H1 (cell line): ENCODE data around the gene IVL. TPM values are rescaled to one million over a fixed set of nuclear protein-coding genes. Genes with fewer than 3 reads are reported as not detected.

Experiments used
- CTCF ChIA-PET: fragments of 300-600 bp; sonication (Branson Sonifier 250); formaldehyde crosslinking; loops from one replicate; lab custom pipeline; 2021; ENCODE audit not compliant: partially characterized antibody; lab: Charles Lee
- POLR2A ChIA-PET: fragments of 300-600 bp; sonication (Branson Sonifier 250); formaldehyde crosslinking; loops from one replicate; lab custom pipeline; 2021; ENCODE audit warnings: inconsistent platforms; ENCODE audit not compliant: partially characterized antibody; lab: Charles Lee
- DNase-seq, 2 experiments: peaks; one replicate each; pipeline versions ENCODE4 v3.0.0 to v3.0.0-alpha.2; 2010 to 2022; ENCODE audit warnings: low spot score in 2 of 2, low read depth in 1 of 2, mixed read lengths in 1 of 2
- FAIRE-seq: peaks from 2 replicates; lab custom pipeline; 2011; peaks lifted over from hg19 to GRCh38; lab: Jason Lieb, UNC
- H2AFZ ChIP-seq: 2 replicates; pipeline ENCODE4 v1.8.1; 2012; ENCODE audit warnings: low read length, inconsistent platforms
- H2AK5ac ChIP-seq: 2 replicates; pipeline ENCODE4 v1.6.1; 2013; ENCODE audit warnings: low read depth, low read length
- H2BK120ac ChIP-seq: replicated peaks from 2 replicates; pipeline ENCODE3; 2013; ENCODE audit warnings: low read depth, low read length, inconsistent platforms
- H2BK12ac ChIP-seq: 2 replicates; pipeline ENCODE4 v1.6.1; 2013; ENCODE audit warnings: low read depth, low read length
- H2BK15ac ChIP-seq: 2 replicates; pipeline ENCODE4 v1.6.1; 2013; ENCODE audit warnings: low read length
- H2BK20ac ChIP-seq: 2 replicates; pipeline ENCODE4 v1.6.1; 2013; ENCODE audit warnings: low read length
- H2BK5ac ChIP-seq: 2 replicates; pipeline ENCODE4 v1.6.1; 2013; ENCODE audit warnings: low read depth, low read length
- H3K14ac ChIP-seq: 2 replicates; pipeline ENCODE4 v1.6.1; 2013; ENCODE audit warnings: inconsistent platforms; ENCODE audit not compliant: insufficient read length
- H3K18ac ChIP-seq: 2 replicates; pipeline ENCODE4 v1.6.1; 2013; ENCODE audit warnings: low read length; ENCODE audit errors: extremely low read depth
- H3K23ac ChIP-seq: 2 replicates; pipeline ENCODE4 v1.6.1; 2013; ENCODE audit warnings: inconsistent platforms; ENCODE audit not compliant: insufficient read length
- H3K23me2 ChIP-seq: 2 replicates; pipeline ENCODE4 v1.6.1; 2013; ENCODE audit warnings: low read depth, low read length
- H3K27ac ChIP-seq: 2 replicates; pipeline ENCODE4 v1.6.1; 2011; ENCODE audit warnings: low read depth, low read length, inconsistent platforms
- H3K27me3 ChIP-seq, 4 experiments: replicated peaks in 1 of 4; 1 replicate in 1 of 4; 2 replicates in 3 of 4; pipeline versions ENCODE4 v1.6.1 to v1.8.1; 2011 to 2013; ENCODE audit warnings: low read length in 3 of 4, mild to moderate bottlenecking in 3 of 4, inconsistent platforms in 2 of 4, mixed read lengths in 2 of 4, moderate library complexity in 1 of 4; ENCODE audit not compliant: control insufficient read depth in 3 of 4, insufficient read depth in 3 of 4; ENCODE audit errors: extremely low read depth in 1 of 4
- H3K36me3 ChIP-seq, 4 experiments: 2 replicates each; pipeline versions ENCODE4 v1.6.1 to v1.8.1; 2011 to 2013; ENCODE audit warnings: mild to moderate bottlenecking in 4 of 4, low read length in 3 of 4, moderate library complexity in 2 of 4, control low read depth in 1 of 4, inconsistent platforms in 1 of 4; ENCODE audit not compliant: insufficient read depth in 4 of 4, control insufficient read depth in 2 of 4
- H3K4ac ChIP-seq: replicated peaks from 2 replicates; pipeline ENCODE3; 2013; ENCODE audit warnings: low read length, low read depth, mixed read lengths, inconsistent platforms; ENCODE audit not compliant: insufficient read length
- H3K4me1 ChIP-seq, 4 experiments: replicated peaks in 1 of 4; 1 replicate in 1 of 4; 2 replicates in 3 of 4; pipeline versions ENCODE4 v1.6.1 to v1.8.1; 2011 to 2013; ENCODE audit warnings: low read length in 3 of 4, inconsistent platforms in 2 of 4, mixed read lengths in 1 of 4; ENCODE audit not compliant: insufficient read depth in 4 of 4, control insufficient read depth in 3 of 4
- H3K4me2 ChIP-seq, 2 experiments: 2 replicates each; pipeline versions ENCODE4 v1.6.1 to v1.8.1; 2011 to 2013; ENCODE audit warnings: low read depth in 2 of 2, low read length in 2 of 2, control low read depth in 1 of 2, inconsistent platforms in 1 of 2, mild to moderate bottlenecking in 1 of 2; ENCODE audit not compliant: insufficient read depth in 1 of 2
- H3K4me3 ChIP-seq, 4 experiments: fragments of 200-600, 300-600 bp in 1 of 4; sonication (generic), shearing (Covaris generic), sonication (Bioruptor Twin) in 1 of 4; 2 replicates each; pipeline versions ENCODE4 v1.5.1 to v1.8.1; 2011 to 2016; ENCODE audit warnings: low read length in 4 of 4, low read depth in 3 of 4, control low read depth in 2 of 4, inconsistent platforms in 2 of 4, mild to moderate bottlenecking in 2 of 4, mixed read lengths in 1 of 4, moderate library complexity in 1 of 4; ENCODE audit not compliant: insufficient read depth in 2 of 4; ENCODE audit errors: extremely low read depth in 1 of 4
- H3K56ac ChIP-seq: replicated peaks from 2 replicates; pipeline ENCODE3; 2013; ENCODE audit warnings: low read depth, mild to moderate bottlenecking, mixed read lengths, low read length, inconsistent platforms; ENCODE audit not compliant: insufficient read length
- H3K79me1 ChIP-seq: 2 replicates; pipeline ENCODE4 v1.6.1; 2013; ENCODE audit warnings: low read depth, low read length, control low read depth
- H3K79me2 ChIP-seq, 2 experiments: 2 replicates each; pipeline versions ENCODE4 v1.6.1 to v1.8.1; 2012 to 2013; ENCODE audit warnings: low read length in 2 of 2, mild to moderate bottlenecking in 2 of 2, inconsistent platforms in 1 of 2; ENCODE audit not compliant: insufficient read depth in 2 of 2, control insufficient read depth in 1 of 2
- H3K9ac ChIP-seq, 4 experiments: replicated peaks in 1 of 4; 1 replicate in 1 of 4; 2 replicates in 3 of 4; pipeline versions ENCODE4 v1.6.1 to v1.8.1; 2011 to 2013; ENCODE audit warnings: low read depth in 3 of 4, low read length in 3 of 4, control low read depth in 2 of 4, mild to moderate bottlenecking in 2 of 4, moderate library complexity in 2 of 4, inconsistent platforms in 1 of 4; ENCODE audit errors: extremely low read depth in 1 of 4
- H3K9me3 ChIP-seq, 2 experiments: 2 replicates each; pipeline versions ENCODE4 v1.6.1 to v1.8.1; 2012 to 2013; ENCODE audit warnings: mild to moderate bottlenecking in 2 of 2, moderate library complexity in 2 of 2, control low read depth in 1 of 2, inconsistent platforms in 1 of 2, low read depth in 1 of 2, low read length in 1 of 2, mixed read lengths in 1 of 2; ENCODE audit not compliant: insufficient read depth in 2 of 2
- H4K20me1 ChIP-seq, 2 experiments: replicated peaks in 1 of 2; 2 replicates each; pipeline versions ENCODE3 to v1.8.1; 2011 to 2013; ENCODE audit warnings: inconsistent platforms in 2 of 2, low read length in 2 of 2, mild to moderate bottlenecking in 1 of 2; ENCODE audit not compliant: insufficient read depth in 2 of 2, control insufficient read depth in 1 of 2
- H4K5ac ChIP-seq: 2 replicates; pipeline ENCODE4 v1.6.1; 2013; ENCODE audit warnings: low read length, low read depth, mixed read lengths, inconsistent platforms; ENCODE audit not compliant: insufficient read length
- H4K8ac ChIP-seq: 2 replicates; pipeline ENCODE4 v1.8.0; 2013; ENCODE audit warnings: mild to moderate bottlenecking, moderate library complexity, low read length, inconsistent platforms; ENCODE audit not compliant: insufficient read depth; ENCODE audit errors: extremely low read depth
- H4K91ac ChIP-seq: replicated peaks from 2 replicates; pipeline ENCODE3; 2013; ENCODE audit warnings: low read length, mixed read lengths, inconsistent platforms; ENCODE audit not compliant: insufficient read length
- RBBP5 ChIP-seq: IDR thresholded peaks from 2 replicates; pipeline ENCODE4 v1.7.1; 2012; ENCODE audit warnings: low read depth, mild to moderate bottlenecking, inconsistent platforms, low read length, moderate library complexity, borderline replicate concordance
- WGBS, 2 experiments: shearing (Covaris generic) in 1 of 2; methylation state at CpG; one replicate each; pipeline versions ENCODE4 v1.1.6 to v1.1.7; 2013 to 2015; ENCODE audit warnings: low lambda C conversion rate in 2 of 2, mixed read lengths in 2 of 2, inconsistent platforms in 1 of 2, low coverage in 1 of 2, missing lambda C conversion rate in 1 of 2; ENCODE audit not compliant: insufficient replicate concordance in 2 of 2, insufficient coverage in 1 of 2, insufficient read length in 1 of 2; ENCODE audit errors: extremely low coverage in 1 of 2, missing lambda C conversion rate in 1 of 2; 5-methylcytosine and 5-hydroxymethylcytosine counted together
- polyA plus RNA-seq, 7 experiments: library from polyadenylated mRNA; depleted of rRNA in 3 of 7; stranded (reverse) in 5 of 7; unstranded in 2 of 7; fragments of >200 nt in 5 of 7; fragments of 200-250 nt in 2 of 7; gene quantifications; 1 replicate in 5 of 7; 2 replicates in 1 of 7; 4 replicates in 1 of 7; pipeline versions ENCODE4 v1.2.1 to v1.2.3, GENCODE V29; 2011 to 2013; ENCODE audit warnings: missing spikeins in 2 of 7, mixed read lengths in 2 of 7
- total RNA-seq: library from RNA; stranded (reverse); fragmentation: NEBNext Ultra II Directional; extraction: Animal tissue kit (Norgen Biotek cat#: 25700); gene quantifications from 2 replicates; pipeline ENCODE4 v1.2.1, GENCODE V29; 2021

The IVL gene
- total and polyA plus RNA-seq, 2 of the 8 experiments (the other 6 are each of a cell fraction or from before 2014, with no cell fraction given): not detected

DNA sequence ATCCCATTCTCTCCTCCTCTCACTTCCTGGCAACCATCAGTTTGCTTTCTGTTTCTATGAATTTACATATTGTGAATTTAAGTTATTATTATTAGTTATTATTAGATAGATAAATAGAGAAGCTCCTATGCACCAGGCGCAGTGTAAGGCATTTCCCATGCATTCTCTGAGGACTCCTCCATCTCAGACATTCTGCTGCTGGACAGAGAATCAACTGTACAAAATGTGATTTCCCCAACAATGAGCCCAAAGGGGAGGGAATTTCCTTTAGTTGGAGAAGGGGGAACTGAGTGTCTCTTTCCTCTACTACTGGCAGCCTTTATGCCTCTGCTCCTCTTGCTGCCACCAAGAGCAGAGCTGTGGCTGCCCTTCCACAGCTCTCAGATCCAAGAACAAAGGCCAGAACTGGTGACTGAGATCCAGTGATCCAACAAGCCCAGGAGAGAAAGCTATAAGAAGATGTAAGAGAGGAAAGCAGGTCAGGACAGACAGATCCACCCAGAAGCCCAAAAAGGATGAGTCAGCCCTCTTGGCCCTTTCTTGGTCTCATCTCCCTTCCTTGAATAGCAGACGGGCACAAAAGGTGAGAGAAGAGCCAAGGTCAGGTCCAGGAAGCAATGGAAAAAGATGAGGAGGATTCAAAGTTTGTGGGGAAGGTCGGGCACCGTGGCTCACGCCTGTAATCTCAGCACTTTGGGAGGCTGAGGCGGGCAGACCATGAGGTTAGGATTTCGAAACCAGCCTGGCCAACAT lies 3.5 kb upstream of the IVL start:
- no peak overlapping the region for H3K27ac ChIP-seq
- H3K9ac ChIP-seq: no peak overlapping the region
- H3K18ac ChIP-seq: no peak overlapping the region
- no peak overlapping the region for H2BK5ac ChIP-seq
- POLR2A ChIA-PET: no interaction called here
- H4K91ac ChIP-seq: no peak overlapping the region
- no peak overlapping the region for H3K4me2 ChIP-seq
- no peak overlapping the region for H3K4me3 ChIP-seq
- H3K79me2 ChIP-seq: no peaks in the 10 kb centered on the region
- no peak overlapping the region for H3K4ac ChIP-seq
- H2BK12ac ChIP-seq: no peak overlapping the region
- no peaks in the 10 kb centered on the region for H4K20me1 ChIP-seq
- H2BK120ac ChIP-seq: no peak overlapping the region
- H3K23me2 ChIP-seq: no peaks in the 10 kb centered on the region
- no peak for DNase-seq
- peaks cover 4 to 14% of the 10 kb centered on the region in 2 experiments; a peak in 3 of 4 replicates for H3K9me3 ChIP-seq
- H3K4me1 ChIP-seq: no peaks in the 10 kb centered on the region
- no peak overlapping the region for H3K23ac ChIP-seq
- WGBS, 2 experiments: 88% methylated on average over 7 of the region's 7 CpGs; no CpG with 5 or more reads in 1 of the 2 experiments
- H2AFZ ChIP-seq: no peak overlapping the region
- no peaks in the 10 kb centered on the region for H3K27me3 ChIP-seq
- H2AK5ac ChIP-seq: no peak overlapping the region
- no peak overlapping the region for H3K14ac ChIP-seq
- no peak overlapping the region for H4K5ac ChIP-seq
- no peak overlapping the region for H2BK15ac ChIP-seq
- no peaks in the 10 kb centered on the region for H3K79me1 ChIP-seq
- no peaks in the 10 kb centered on the region for H3K36me3 ChIP-seq
- no peak overlapping the region for H2BK20ac ChIP-seq
- H4K8ac ChIP-seq: no peak overlapping the region
- no peak for TF ChIP-seq RBBP5
- TF ChIP-seq, all 59 proteins: peak for 0
- FAIRE-seq: no peak
- no peak overlapping the region for H3K56ac ChIP-seq
- CTCF ChIA-PET: interaction anchor here (0.9 to 2.3 kb wide), 3 partner anchors 34 to 288 kb away, joined by 4 to 9 read pairs (median 4); no protein-coding TSS in a partner anchor
